A673 (cell line): ENCODE results near the gene FUT8. TPM values are rescaled to one million over a fixed set of nuclear protein-coding genes. Genes with fewer than 3 reads are reported as not detected.

ENCODE experiments used
- BruUV-seq: library from RNA; stranded (reverse); fragments of 400-500 nt; replicated peaks from 2 replicates; lab custom pipeline; 2021; lab: Mats Ljungman, UMichigan
- CTCF ChIA-PET: fragments of 300-600 bp; sonication (Branson Sonifier 250); formaldehyde crosslinking; loops from one replicate; lab custom pipeline; 2022; ENCODE audit warnings: antibody characterized with exemption; lab: Charles Lee
- POLR2A ChIA-PET: fragments of 300-600 bp; sonication (Branson Sonifier 250); formaldehyde crosslinking; loops from one replicate; lab custom pipeline; 2022; ENCODE audit warnings: antibody characterized with exemption; ENCODE audit not compliant: low non-redundant PET; lab: Charles Lee
- DNase-seq: peaks from one replicate; pipeline ENCODE4 v3.0.0-alpha.2; 2015; ENCODE audit warnings: low spot score
- H3K27ac ChIP-seq: fragments of 200-600 bp; sonication (generic); 2 replicates; pipeline ENCODE4 v1.5.1; 2016; ENCODE audit warnings: mixed run types, low read depth, mild to moderate bottlenecking, mixed read lengths, antibody characterized with exemption, low read length; ENCODE audit not compliant: poor library complexity, severe bottlenecking
- H3K27me3 ChIP-seq: fragments of 200-600 bp; sonication (generic); replicated peaks from 2 replicates; pipeline ENCODE4 v1.6.1; 2017; ENCODE audit warnings: mixed run types, low read depth, mild to moderate bottlenecking, mixed read lengths, antibody characterized with exemption, low read length; ENCODE audit not compliant: insufficient read depth, poor library complexity
- H3K36me3 ChIP-seq: fragments of 200-600 bp; sonication (generic); 2 replicates; pipeline ENCODE4 v1.6.1; 2016; ENCODE audit warnings: mixed run types, mild to moderate bottlenecking, mixed read lengths, antibody characterized with exemption, low read length; ENCODE audit not compliant: insufficient read depth, poor library complexity, severe bottlenecking
- H3K4me1 ChIP-seq: fragments of 200-600 bp; sonication (generic); 2 replicates; pipeline ENCODE4 v1.6.1; 2017; ENCODE audit warnings: mixed run types, mild to moderate bottlenecking, mixed read lengths, antibody characterized with exemption, low read length; ENCODE audit not compliant: insufficient read depth, poor library complexity, severe bottlenecking
- H3K4me3 ChIP-seq: fragments of 200-600 bp; sonication (generic); 2 replicates; pipeline ENCODE4 v1.5.1; 2016; ENCODE audit warnings: low read depth, mixed run types, mild to moderate bottlenecking, mixed read lengths, low read length; ENCODE audit not compliant: poor library complexity, severe bottlenecking
- H3K9me3 ChIP-seq: fragments of 200-600 bp; sonication (generic); 2 replicates; pipeline ENCODE4 v1.6.1; 2016; ENCODE audit warnings: mixed run types, low read depth, mild to moderate bottlenecking, mixed read lengths, antibody characterized with exemption, low read length; ENCODE audit not compliant: poor library complexity, severe bottlenecking
- CTCF ChIP-seq: fragments of 300-800, 200-600 bp; sonication (generic); conservative IDR thresholded peaks from 2 replicates; pipeline ENCODE4 v1.5.1; 2017; ENCODE audit warnings: low read depth, mild to moderate bottlenecking, antibody characterized with exemption, low read length, moderate library complexity, mixed read lengths
- EZH2 ChIP-seq: fragments of 200-600 bp; sonication (generic); IDR thresholded peaks from 2 replicates; pipeline ENCODE4 v1.6.1; 2017; ENCODE audit warnings: borderline replicate concordance, low read depth, mild to moderate bottlenecking, mixed read lengths, antibody characterized with exemption, low read length; ENCODE audit not compliant: poor library complexity, severe bottlenecking
- intact Hi-C: fragments of 100-400 bp; cut with micrococcal nuclease; formaldehyde crosslinking; loops from one replicate; pipeline ENCODE4 v1.10.0; 2022; ENCODE audit not compliant: unreplicated experiment
- total RNA-seq: library from RNA; stranded (reverse); gene quantifications from 2 replicates; pipeline ENCODE4 v1.2.3, GENCODE V29; 2021

Gene FUT8
- total RNA-seq, 1 experiment from 2014 or later = 11.0 TPM

DNA sequence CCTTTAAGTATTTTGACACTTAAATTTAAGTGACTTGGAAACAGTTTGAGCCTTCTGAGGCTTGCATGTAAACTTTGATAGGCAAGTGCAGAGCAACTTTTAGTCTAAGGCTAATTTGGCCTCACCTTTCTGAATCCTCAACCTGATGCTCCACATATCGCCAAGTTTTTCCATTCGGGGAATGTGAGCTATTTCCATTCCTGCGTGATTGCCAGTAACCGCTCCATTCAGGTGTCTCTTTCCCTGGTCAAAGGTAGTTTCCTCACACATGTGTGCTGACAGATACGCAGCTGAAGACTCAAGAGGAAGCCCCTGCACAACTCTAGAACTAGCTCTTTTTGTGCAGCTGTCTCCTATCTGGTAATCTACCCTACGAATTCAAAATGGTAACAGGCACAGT is 25.4 kb upstream of the FUT8 start:
- ChIA-PET CTCF (no interaction called here), POLR2A (no interaction called here)
- DNase-seq = no peak
- TF ChIP-seq CTCF (no peak), EZH2 (no peak)
- no TSS peak for BruUV-seq
- intact Hi-C loops = no loop called here
- H3K9me3 ChIP-seq = no peaks in the 10 kb centered on the region
- H3K4me3 ChIP-seq = no peak overlapping the region
- H3K27ac ChIP-seq = no peak overlapping the region
- no peaks in the 10 kb centered on the region for H3K4me1 ChIP-seq
- H3K27me3 ChIP-seq = no peaks in the 10 kb centered on the region
- no peaks in the 10 kb centered on the region for H3K36me3 ChIP-seq

DNA sequence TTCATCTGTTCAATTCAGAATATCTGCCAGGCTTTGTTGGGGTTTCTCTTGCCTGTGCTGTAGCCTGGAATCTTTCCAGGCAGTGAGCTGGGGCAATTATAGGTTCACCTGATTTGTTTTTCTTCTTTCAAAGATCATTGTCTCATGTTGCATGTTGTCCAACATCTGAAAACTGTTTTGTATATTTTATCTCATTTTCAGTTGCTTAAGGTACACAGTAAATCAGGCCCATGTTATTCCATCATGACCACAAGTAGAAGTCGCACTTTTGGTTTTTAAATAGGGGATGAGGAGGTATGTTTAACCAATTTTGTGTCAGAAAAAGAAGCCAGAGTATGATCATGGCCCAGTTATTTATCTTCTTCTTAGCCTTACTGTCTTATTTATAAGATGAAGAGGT is 24.9 kb upstream of the FUT8 start:
- POLR2A ChIA-PET = no interaction called here
- no peak for DNase-seq
- no TSS peak for BruUV-seq
- H3K36me3 ChIP-seq = no peaks in the 10 kb centered on the region
- no peak overlapping the region for H3K4me3 ChIP-seq
- H3K27ac ChIP-seq = no peak overlapping the region
- no peak for TF ChIP-seq CTCF
- no peak for TF ChIP-seq EZH2
- no peaks in the 10 kb centered on the region for H3K9me3 ChIP-seq
- H3K4me1 ChIP-seq = no peaks in the 10 kb centered on the region
- no peaks in the 10 kb centered on the region for H3K27me3 ChIP-seq
- CTCF ChIA-PET = no interaction called here
- intact Hi-C loops = no loop called here

- BruUV-seq = no TSS peak
These were observed 20.2 kb upstream of the FUT8 start for GRCh38 chr14:65392296-65392695.

More at GRCh38 chr14:65392296-65392695, 20.2 kb upstream of the FUT8 start:
- no peaks in the 10 kb centered on the region for H3K36me3 ChIP-seq
- H3K9me3 ChIP-seq = peaks cover 8% of the 10 kb centered on the region
- no peak overlapping the region for H3K4me3 ChIP-seq
- intact Hi-C loops = no loop called here
- no peaks in the 10 kb centered on the region for H3K27me3 ChIP-seq
- TF ChIP-seq EZH2 (no peak), CTCF (no peak)
- no peak for DNase-seq
- CTCF ChIA-PET = no interaction called here
- H3K4me1 ChIP-seq = no peaks in the 10 kb centered on the region
- POLR2A ChIA-PET = no interaction called here
- no peak overlapping the region for H3K27ac ChIP-seq
